C4-2B (cell line): Measurements from ENCODE around the gene GPR107.

Experiments used
- ZFX ChIP-seq: fragments of 450-650 bp; IDR thresholded peaks from 2 replicates; pipeline ENCODE4 v1.6.1; 2017
- TF ChIP-seq, protein P1 (sequence below): fragments of 450-650 bp; conservative IDR thresholded peaks from 2 replicates; pipeline ENCODE4 v1.5.1; 2017; ENCODE audit warnings: mild to moderate bottlenecking

DNA sequence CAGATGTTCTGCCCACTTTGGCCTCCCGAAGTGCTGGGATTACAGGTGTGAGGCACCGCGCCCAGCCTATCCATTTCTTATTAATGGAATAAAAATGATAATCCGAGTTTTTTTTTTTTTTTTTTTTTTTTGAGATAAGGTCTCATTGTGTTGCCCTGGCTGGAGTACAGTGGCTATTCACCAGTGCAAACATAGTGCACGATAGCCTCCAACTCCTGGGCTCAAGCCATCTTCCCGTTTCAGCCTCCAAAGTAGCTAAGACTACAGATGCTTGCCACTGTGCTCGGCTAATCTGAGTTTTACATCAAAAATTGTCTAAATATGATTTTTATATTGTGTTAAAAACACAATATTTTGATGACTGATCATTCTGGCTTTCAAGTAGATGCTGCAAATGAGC lies 6.6 kb downstream of the GPR107 start:
- TF ChIP-seq, protein P1, sequence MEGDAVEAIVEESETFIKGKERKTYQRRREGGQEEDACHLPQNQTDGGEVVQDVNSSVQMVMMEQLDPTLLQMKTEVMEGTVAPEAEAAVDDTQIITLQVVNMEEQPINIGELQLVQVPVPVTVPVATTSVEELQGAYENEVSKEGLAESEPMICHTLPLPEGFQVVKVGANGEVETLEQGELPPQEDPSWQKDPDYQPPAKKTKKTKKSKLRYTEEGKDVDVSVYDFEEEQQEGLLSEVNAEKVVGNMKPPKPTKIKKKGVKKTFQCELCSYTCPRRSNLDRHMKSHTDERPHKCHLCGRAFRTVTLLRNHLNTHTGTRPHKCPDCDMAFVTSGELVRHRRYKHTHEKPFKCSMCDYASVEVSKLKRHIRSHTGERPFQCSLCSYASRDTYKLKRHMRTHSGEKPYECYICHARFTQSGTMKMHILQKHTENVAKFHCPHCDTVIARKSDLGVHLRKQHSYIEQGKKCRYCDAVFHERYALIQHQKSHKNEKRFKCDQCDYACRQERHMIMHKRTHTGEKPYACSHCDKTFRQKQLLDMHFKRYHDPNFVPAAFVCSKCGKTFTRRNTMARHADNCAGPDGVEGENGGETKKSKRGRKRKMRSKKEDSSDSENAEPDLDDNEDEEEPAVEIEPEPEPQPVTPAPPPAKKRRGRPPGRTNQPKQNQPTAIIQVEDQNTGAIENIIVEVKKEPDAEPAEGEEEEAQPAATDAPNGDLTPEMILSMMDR, result no peak
- TF ChIP-seq ZFX, result no peak
